Neutrophil (primary cell): ENCODE results near the gene PLEKHH3.
A peak's percentile ranks its signal among the peaks of the same experiment; 100 is the strongest.
"Not testable (repeated sequence)": the region's sequence is repeated elsewhere in the genome, so short reads cannot be mapped to it uniquely, and the experiment has no call there.

ENCODE experiments used
- H3K27ac ChIP-seq: fragments of 200-600 bp; sonication (generic); 2 replicates; pipeline ENCODE4 v1.5.1; 2016; ENCODE audit warnings: mild to moderate bottlenecking, moderate library complexity
- H3K27me3 ChIP-seq: fragments of 200-600 bp; sonication (generic); 2 replicates; pipeline ENCODE4 v1.6.0; 2016; ENCODE audit warnings: mild to moderate bottlenecking
- H3K36me3 ChIP-seq: fragments of 200-600 bp; sonication (generic); 2 replicates; pipeline ENCODE4 v1.5.1; 2017
- H3K4me1 ChIP-seq, 2 experiments: fragments of 200-600 bp in 1 of 2; sonication (generic) in 1 of 2; 1 replicate in 1 of 2; 2 replicates in 1 of 2; pipeline versions ENCODE4 v1.5.1 to v1.6.1; 2013 to 2016; ENCODE audit warnings: low read depth in 1 of 2, low read length in 1 of 2, mild to moderate bottlenecking in 1 of 2, moderate library complexity in 1 of 2; ENCODE audit not compliant: control insufficient read depth in 1 of 2, insufficient read depth in 1 of 2
- H3K4me3 ChIP-seq, 2 experiments: fragments of 200-600 bp in 1 of 2; sonication (generic) in 1 of 2; 1 replicate in 1 of 2; 2 replicates in 1 of 2; pipeline ENCODE4 v1.5.1; 2013 to 2016; ENCODE audit warnings: low read depth in 1 of 2, low read length in 1 of 2, mild to moderate bottlenecking in 1 of 2, moderate library complexity in 1 of 2
- H3K9me3 ChIP-seq: fragments of 200-600 bp; sonication (generic); 2 replicates; pipeline ENCODE4 v1.5.1; 2016
- TF ChIP-seq, protein P1 (sequence below): fragments of 200-600 bp; sonication (generic); IDR thresholded peaks from 2 replicates; pipeline ENCODE4 v1.5.1; 2016; ENCODE audit warnings: antibody characterized with exemption

The PLEKHH3 gene

DNA sequence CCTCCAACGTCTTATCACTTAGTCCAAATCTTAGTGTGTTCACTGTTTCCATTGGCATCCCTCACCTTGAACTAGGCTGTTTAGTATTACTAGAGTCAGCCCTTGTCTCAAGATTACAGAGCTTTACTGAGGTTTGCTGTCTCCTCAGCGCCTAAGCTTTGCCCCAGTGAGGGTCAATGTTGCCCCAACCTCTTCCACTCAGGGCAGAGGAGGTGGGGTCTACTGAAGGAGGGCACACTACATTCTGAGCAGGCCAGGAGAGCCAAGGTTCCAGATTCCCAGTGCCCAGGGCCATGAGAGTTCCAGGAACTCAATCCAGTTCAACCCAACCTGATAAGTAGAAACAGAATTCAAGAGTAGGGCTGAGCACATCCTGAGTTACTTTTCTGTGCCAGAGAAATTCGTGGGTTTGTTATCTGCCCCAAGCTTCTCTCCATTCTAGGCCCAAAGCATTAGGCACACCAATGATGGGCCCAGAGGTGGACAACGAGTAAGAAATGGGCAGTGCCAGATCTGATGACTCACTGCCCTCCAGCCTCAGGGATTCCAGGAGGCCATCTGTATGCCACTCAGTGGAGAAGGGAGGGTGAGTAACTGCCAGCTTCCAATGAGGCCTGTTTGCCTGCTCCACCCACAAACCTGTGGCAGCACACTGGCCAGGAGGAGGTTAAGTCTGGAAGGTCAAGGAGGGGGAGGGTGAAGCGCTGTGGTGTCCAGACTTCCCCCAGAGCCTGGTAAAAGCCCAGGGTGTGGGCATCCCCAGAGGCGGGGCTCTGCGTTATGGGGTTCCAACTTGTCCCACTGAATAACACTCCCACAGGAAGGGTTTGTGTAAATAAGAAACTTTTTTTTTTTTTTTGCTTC lies 9.5 kb downstream of the PLEKHH3 start:
- H3K27me3 ChIP-seq, result peaks cover 56% of the 10 kb centered on the region
- H3K9me3 ChIP-seq, result no peaks in the 10 kb centered on the region
- H3K4me1 ChIP-seq, result peaks cover 9 to 10% of the 10 kb centered on the region in 2 experiments
- TF ChIP-seq, protein P1, sequence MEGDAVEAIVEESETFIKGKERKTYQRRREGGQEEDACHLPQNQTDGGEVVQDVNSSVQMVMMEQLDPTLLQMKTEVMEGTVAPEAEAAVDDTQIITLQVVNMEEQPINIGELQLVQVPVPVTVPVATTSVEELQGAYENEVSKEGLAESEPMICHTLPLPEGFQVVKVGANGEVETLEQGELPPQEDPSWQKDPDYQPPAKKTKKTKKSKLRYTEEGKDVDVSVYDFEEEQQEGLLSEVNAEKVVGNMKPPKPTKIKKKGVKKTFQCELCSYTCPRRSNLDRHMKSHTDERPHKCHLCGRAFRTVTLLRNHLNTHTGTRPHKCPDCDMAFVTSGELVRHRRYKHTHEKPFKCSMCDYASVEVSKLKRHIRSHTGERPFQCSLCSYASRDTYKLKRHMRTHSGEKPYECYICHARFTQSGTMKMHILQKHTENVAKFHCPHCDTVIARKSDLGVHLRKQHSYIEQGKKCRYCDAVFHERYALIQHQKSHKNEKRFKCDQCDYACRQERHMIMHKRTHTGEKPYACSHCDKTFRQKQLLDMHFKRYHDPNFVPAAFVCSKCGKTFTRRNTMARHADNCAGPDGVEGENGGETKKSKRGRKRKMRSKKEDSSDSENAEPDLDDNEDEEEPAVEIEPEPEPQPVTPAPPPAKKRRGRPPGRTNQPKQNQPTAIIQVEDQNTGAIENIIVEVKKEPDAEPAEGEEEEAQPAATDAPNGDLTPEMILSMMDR, result no peak
- H3K27ac ChIP-seq, result no peak overlapping the region
- H3K36me3 ChIP-seq, result no peaks in the 10 kb centered on the region
- H3K4me3 ChIP-seq, result no peak overlapping the region

DNA sequence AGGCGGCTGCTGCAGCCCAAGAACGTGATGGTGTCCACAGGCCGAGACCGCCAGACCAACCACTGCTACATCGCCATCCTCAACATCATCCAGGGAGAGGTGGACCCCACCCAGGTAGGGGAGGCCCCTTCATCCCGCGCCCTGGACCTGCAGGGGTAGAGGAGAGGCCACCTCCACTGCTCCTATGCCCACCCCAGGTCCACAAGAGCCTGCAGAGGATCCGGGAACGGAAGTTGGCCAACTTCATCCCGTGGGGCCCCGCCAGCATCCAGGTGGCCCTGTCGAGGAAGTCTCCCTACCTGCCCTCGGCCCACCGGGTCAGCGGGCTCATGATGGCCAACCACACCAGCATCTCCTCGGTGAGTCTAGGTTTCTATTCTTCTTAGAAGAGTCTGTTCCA lies 10.7 kb downstream of the PLEKHH3 start:
- H3K27me3 ChIP-seq, result peaks cover 51% of the 10 kb centered on the region
- not testable (repeated sequence) for H3K4me3 ChIP-seq, H3K36me3 ChIP-seq, H3K9me3 ChIP-seq, H3K27ac ChIP-seq
- H3K4me1 ChIP-seq, result peaks cover 8 to 10% of the 10 kb centered on the region in 2 experiments

DNA sequence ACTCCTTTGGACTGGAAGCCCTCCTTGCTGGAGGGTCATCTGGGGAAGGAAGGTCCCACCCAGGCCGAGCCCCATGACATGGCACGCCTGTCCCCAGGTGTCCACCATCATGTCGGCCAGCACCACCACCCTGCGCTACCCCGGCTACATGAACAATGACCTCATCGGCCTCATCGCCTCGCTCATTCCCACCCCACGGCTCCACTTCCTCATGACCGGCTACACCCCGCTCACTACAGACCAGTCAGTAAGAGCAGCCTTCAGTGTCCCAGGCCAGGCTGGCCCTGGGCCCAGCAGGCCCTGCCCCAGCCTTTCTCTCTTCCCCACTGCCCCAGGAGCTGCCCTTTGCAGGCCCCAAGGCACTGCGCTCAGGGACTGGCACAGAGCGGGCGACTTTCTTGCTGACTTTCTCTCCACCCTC lies 11.2 kb downstream of the PLEKHH3 start:
- TF ChIP-seq, protein P1, result no peak
- Histone ChIP-seq H3K4me3 (no peak overlapping the region), H3K4me1 (peaks cover 4 to 5% of the 10 kb centered on the region in 2 experiments), H3K27ac (no peak overlapping the region), H3K9me3 (no peaks in the 10 kb centered on the region), H3K36me3 (no peaks in the 10 kb centered on the region), H3K27me3 (peaks cover 51% of the 10 kb centered on the region)

DNA sequence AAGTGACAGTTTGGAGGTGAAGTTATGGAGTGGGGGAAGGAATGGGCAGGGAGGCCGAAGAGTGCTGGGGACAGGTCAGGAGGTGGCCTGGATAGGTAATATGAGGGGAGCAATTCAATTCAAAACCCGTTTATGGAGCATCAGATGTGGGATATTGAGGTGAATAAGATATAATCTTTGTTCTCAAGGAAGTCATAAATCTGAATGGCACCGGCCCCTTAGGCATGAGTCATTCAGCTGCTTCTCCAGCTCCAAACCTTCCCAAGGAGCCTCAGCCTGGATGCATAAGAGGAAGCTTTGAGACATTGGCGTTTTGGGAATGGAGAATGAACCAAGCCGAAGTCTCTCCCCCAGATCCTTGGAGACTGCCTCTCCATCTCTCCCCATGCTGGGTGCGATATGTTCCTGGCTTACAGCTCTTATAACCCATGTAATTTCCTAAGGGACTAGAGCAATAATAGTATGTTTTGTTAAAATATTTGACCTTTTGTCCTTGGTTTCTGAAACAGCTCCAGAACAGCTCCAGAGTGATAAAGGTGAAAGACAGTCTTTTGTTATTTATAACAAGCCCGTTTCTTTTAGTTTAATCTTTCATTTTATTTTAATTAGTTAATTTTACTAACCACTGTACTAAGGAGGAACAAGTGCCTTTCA lies 16.0 kb downstream of the PLEKHH3 start:
- no peak overlapping the region for H3K4me3 ChIP-seq
- H3K4me1 ChIP-seq, result peaks cover 10 to 11% of the 10 kb centered on the region in 2 experiments
- TF ChIP-seq, protein P1, result no peak
- no peak overlapping the region for H3K27ac ChIP-seq
- H3K27me3 ChIP-seq, result peaks cover 56% of the 10 kb centered on the region
- H3K36me3 ChIP-seq, result no peaks in the 10 kb centered on the region
- no peaks in the 10 kb centered on the region for H3K9me3 ChIP-seq

DNA sequence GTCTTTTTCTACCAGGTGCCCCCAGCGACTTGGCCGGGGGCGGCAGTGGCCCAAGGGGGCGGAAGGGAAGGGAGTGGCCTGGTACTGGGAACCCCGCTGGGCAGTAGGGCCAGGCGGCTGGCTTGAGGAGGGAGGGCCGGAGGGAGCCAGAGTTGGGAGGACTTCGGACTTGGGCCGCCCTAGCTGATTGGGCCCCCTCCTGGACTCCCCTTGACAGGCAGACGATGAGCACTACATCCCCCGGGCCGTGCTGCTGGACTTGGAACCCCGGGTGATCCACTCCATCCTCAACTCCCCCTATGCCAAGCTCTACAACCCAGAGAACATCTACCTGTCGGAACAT lies 16.9 kb downstream of the PLEKHH3 start:
- not testable (repeated sequence) for H3K36me3 ChIP-seq, H3K27ac ChIP-seq, H3K9me3 ChIP-seq, H3K4me3 ChIP-seq
- Histone ChIP-seq H3K27me3 (peaks cover 65% of the 10 kb centered on the region), H3K4me1 (peaks cover 10 to 11% of the 10 kb centered on the region in 2 experiments)

DNA sequence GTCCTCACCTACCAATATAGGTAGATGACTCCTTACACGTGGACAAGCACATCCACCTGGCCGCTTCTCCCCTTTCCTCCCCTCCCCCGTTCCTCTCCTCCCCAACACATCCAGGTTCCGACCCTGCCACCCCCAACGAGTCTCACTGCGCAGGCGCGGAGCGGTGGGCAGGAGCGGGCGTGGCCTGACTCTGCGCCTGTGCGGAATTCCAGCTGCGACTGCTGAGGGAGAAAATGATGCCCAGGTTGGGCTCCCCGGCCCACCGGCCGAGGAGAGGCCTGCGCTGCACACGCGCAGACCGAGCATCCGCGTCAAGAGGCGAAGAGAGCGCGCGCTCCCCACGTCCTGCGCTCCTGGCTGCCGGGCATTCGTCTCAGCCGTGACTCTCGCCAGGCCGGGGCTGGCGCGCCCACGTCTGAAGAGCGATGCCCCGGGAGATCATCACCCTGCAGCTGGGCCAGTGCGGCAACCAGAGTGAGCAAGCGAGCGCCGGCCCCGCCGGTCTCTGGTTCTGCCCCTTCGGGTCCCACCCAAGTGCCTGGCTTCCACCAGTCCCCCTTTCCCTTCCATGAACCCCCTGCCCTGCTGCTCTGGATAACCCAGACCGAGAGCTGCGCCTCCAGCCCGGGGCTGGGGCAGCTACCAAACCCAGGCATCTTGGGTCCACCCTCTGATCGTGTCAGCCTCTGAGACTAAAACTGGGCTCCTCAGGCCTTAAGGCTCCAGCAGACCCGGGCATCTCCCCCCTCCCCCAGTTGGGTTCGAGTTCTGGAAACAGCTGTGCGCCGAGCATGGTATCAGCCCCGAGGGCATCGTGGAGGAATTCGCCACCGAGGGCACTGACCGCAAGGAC lies 17.5 kb downstream of the PLEKHH3 start, which contains the start of gene TUBG2:
TSS of gene TUBG2 (plus strand) at position 206 of the 853 bp plus-strand sequence. CDS start at position 426, 220 bp downstream.
- Histone ChIP-seq H3K27me3 (peaks cover 71% of the 10 kb centered on the region), H3K4me3 (peak within 1 kb of the TSS; percentile 64 to 65), H3K4me1 (peaks cover 10 to 11% of the 10 kb centered on the region in 2 experiments), H3K9me3 (no peaks in the 10 kb centered on the region), H3K27ac (no peak within 1 kb of the TSS), H3K36me3 (no peaks in the 10 kb centered on the region)
- TF ChIP-seq, protein P1, result no peak
